SK-N-MC (cell line): ENCODE data around the gene SLC16A12.
"Not testable (repeated sequence)": the region's sequence is repeated elsewhere in the genome, so short reads cannot be mapped to it uniquely, and the experiment has no call there.

Source experiments
- DNase-seq: peaks from one replicate; pipeline ENCODE4 v3.0.0-alpha.2; 2011; ENCODE audit warnings: low read depth, low spot score
- H3K27ac ChIP-seq: fragments of 200-600 bp; sonication (generic); 2 replicates; pipeline ENCODE4 v1.5.1; 2016; ENCODE audit warnings: mixed run types
- H3K36me3 ChIP-seq: fragments of 200-600 bp; sonication (generic); 2 replicates; pipeline ENCODE4 v1.6.1; 2017; ENCODE audit warnings: antibody characterized with exemption, low read length, mixed read lengths; ENCODE audit not compliant: insufficient read depth
- H3K4me3 ChIP-seq: fragments of 200-600 bp; sonication (generic); 2 replicates; pipeline ENCODE4 v1.5.1; 2016
- H3K9ac ChIP-seq: fragments of 200-600 bp; sonication (generic); 2 replicates; pipeline ENCODE4 v1.8.0; 2017; ENCODE audit warnings: mixed run types, mixed read lengths; ENCODE audit not compliant: insufficient read length
- H3K9me3 ChIP-seq: fragments of 200-600 bp; sonication (generic); 2 replicates; pipeline ENCODE4 v1.6.1; 2017; ENCODE audit warnings: low read depth, mild to moderate bottlenecking, antibody characterized with exemption, low read length, moderate library complexity, mixed read lengths
- EZH2 ChIP-seq: fragments of 200-600 bp; sonication (generic); IDR thresholded peaks from one replicate; pipeline ENCODE4 v1.6.1; 2017; ENCODE audit warnings: antibody characterized with exemption
- FOXP2 ChIP-seq: optimal IDR thresholded peaks from 2 replicates; pipeline ENCODE3; 2011; ENCODE audit warnings: mild to moderate bottlenecking, moderate library complexity; ENCODE audit not compliant: insufficient read depth; ENCODE audit errors: extremely low read length, control extremely low read depth
- POLR2AphosphoS5 ChIP-seq: IDR thresholded peaks from 2 replicates; pipeline ENCODE4 v1.6.1; 2012; ENCODE audit warnings: mild to moderate bottlenecking, low read depth, low read length, borderline replicate concordance

The SLC16A12 gene

GRCh38 chr10:89458784-89459183 lies 76.6 kb downstream of the SLC16A12 start:
- H3K9me3 ChIP-seq: no peaks in the 10 kb centered on the region
- TF ChIP-seq FOXP2 (no peak), POLR2AphosphoS5 (no peak), EZH2 (no peak)
- no peak overlapping the region for H3K27ac ChIP-seq
- no peak for DNase-seq
- H3K36me3 ChIP-seq: no peaks in the 10 kb centered on the region
- no peak overlapping the region for H3K9ac ChIP-seq
- no peak overlapping the region for H3K4me3 ChIP-seq

- no peak for TF ChIP-seq EZH2
- TF ChIP-seq POLR2AphosphoS5: no peak
- no peak for TF ChIP-seq FOXP2
- no peak overlapping the region for H3K9ac ChIP-seq
- no peak overlapping the region for H3K27ac ChIP-seq
- no peaks in the 10 kb centered on the region for H3K9me3 ChIP-seq
- DNase-seq: no peak
- H3K4me3 ChIP-seq: no peak overlapping the region
- no peaks in the 10 kb centered on the region for H3K36me3 ChIP-seq
Observed at GRCh38 chr10:89458291-89458690, 77.1 kb downstream of the SLC16A12 start.

GRCh38 chr10:89454561-89455347 lies 80.6 kb downstream of the SLC16A12 start:
- Histone ChIP-seq H3K9me3 (no peaks in the 10 kb centered on the region), H3K36me3 (no peaks in the 10 kb centered on the region), H3K27ac (no peak overlapping the region), H3K9ac (no peak overlapping the region), H3K4me3 (no peak overlapping the region)
- TF ChIP-seq EZH2: no peak
- TF ChIP-seq POLR2AphosphoS5: no peak
- TF ChIP-seq FOXP2: no peak
- no peak for DNase-seq

DNA sequence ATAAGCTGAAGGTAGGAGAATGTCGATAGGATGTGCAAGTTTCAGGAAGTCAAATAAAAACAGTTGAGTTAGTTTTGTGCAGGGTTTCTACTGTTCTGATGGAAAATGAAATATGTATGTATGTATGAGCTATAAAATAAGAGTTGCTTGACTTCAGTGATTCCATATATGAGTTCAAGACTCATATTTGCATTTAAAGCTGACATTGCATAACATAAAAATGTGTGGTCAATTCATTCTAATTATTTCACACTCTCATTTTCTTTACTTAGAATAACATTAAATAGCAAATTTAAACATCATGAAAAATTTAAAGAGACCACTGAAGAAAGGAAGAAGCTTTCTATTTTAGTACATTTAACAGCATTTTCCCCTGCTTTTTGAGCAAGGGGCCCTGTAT lies 83.2 kb downstream of the SLC16A12 start:
- Histone ChIP-seq H3K27ac (no peak overlapping the region), H3K4me3 (no peak overlapping the region), H3K9me3 (no peaks in the 10 kb centered on the region), H3K9ac (no peak overlapping the region), H3K36me3 (no peaks in the 10 kb centered on the region)
- TF ChIP-seq EZH2: no peak
- TF ChIP-seq POLR2AphosphoS5: no peak
- no peak for TF ChIP-seq FOXP2
- no peak for DNase-seq

DNA sequence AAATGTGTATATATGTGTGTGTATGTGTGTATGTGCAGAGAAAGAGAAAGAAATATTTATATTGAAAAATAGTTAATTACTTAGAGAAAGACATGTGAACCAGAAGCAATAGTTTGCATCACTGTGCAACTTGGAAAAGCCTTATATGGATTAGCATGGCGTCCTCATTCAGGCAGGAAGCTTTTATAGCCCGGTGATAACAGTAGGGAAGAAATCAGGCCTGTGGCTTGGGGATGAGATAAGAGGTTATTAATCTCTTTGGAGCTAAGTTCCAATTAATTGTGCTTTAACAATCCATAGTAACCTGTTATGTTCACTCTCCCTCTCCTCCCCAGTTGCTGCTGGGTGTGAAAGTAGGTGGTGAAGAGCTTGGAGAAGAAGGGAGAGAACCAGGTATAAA lies 84.5 kb downstream of the SLC16A12 start:
- no peak for TF ChIP-seq FOXP2
- TF ChIP-seq POLR2AphosphoS5: no peak
- no peak for TF ChIP-seq EZH2
- Histone ChIP-seq H3K36me3 (no peaks in the 10 kb centered on the region), H3K9ac (no peak overlapping the region), H3K27ac (no peak overlapping the region), H3K4me3 (no peak overlapping the region), H3K9me3 (no peaks in the 10 kb centered on the region)
- no peak for DNase-seq

GRCh38 chr10:89444819-89445218 lies 90.6 kb downstream of the SLC16A12 start:
- H3K4me3 ChIP-seq, H3K27ac ChIP-seq, DNase-seq, H3K36me3 ChIP-seq, H3K9me3 ChIP-seq, H3K9ac ChIP-seq: not testable (repeated sequence)

DNA sequence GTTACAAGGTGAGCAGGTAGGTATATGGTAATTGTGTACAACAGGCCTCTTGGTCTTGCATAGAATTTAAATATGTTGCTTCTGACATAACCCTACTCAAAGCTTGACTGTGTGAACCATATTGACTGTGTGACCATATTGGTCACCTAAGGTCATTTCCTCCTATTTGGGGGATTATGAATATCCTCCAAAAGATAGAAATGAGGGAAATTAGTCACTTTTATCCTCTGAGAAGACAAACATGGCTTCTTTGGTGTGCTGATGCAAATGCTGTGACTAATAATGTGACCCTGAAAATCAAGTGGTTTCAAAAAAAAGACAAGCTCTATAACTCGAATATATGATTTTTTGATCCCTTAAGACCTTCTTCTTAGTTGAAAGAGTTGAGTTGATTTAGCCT lies 93.1 kb downstream of the SLC16A12 start:
- no peak for DNase-seq
- no peak for TF ChIP-seq POLR2AphosphoS5
- TF ChIP-seq EZH2: no peak
- no peak for TF ChIP-seq FOXP2
- H3K36me3 ChIP-seq: no peaks in the 10 kb centered on the region
- H3K9ac ChIP-seq: no peak overlapping the region
- H3K4me3 ChIP-seq: no peak overlapping the region
- H3K9me3 ChIP-seq: no peaks in the 10 kb centered on the region
- no peak overlapping the region for H3K27ac ChIP-seq

- Histone ChIP-seq H3K4me3 (no peak overlapping the region), H3K9me3 (no peaks in the 10 kb centered on the region), H3K27ac (no peak overlapping the region), H3K36me3 (no peaks in the 10 kb centered on the region), H3K9ac (no peak overlapping the region)
- DNase-seq: no peak
- no peak for TF ChIP-seq EZH2
- TF ChIP-seq FOXP2: no peak
Observed at GRCh38 chr10:89440226-89441009, 95.0 kb downstream of the SLC16A12 start.

DNA sequence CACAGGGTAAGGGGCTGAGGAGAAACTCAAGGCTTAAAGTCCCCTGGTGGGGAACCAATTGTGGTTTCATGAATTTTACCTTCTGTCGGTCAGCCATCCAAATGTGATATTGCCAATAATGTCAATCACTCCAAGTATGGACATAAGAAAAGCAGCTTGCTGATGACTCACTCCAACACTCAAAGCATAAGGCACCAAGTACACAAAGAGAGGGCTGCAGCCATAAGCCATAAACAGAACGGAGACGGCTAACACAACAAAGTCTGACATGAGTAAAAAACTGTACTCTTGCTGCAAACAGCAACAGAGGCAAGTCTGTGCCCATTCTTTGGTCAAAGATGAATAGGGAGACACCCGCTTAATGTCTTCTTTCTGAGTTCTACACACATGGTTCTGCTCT lies 96.9 kb downstream of the SLC16A12 start:
- H3K4me3 ChIP-seq: no peak overlapping the region
- no peaks in the 10 kb centered on the region for H3K36me3 ChIP-seq
- no peaks in the 10 kb centered on the region for H3K9me3 ChIP-seq
- H3K9ac ChIP-seq: no peak overlapping the region
- H3K27ac ChIP-seq: no peak overlapping the region
- no peak for DNase-seq
- no peak for TF ChIP-seq POLR2AphosphoS5
- TF ChIP-seq EZH2: no peak
- TF ChIP-seq FOXP2: no peak
